Measurements from ENCODE around the gene OAT. TPM values are rescaled to one million over a fixed set of nuclear protein-coding genes. Genes with fewer than 3 reads are reported as not detected.

Gene OAT
- total and polyA plus RNA-seq, 2 of the 4 experiments (the other 2 are of a cell fraction): 110 to 152 TPM

- Histone ChIP-seq H3K4me3 (ENCODE audit: insufficient read depth, low read depth, low read length) (no peak overlapping the region), H3K9me1 (ENCODE audit: insufficient read depth, low read length) (no peaks in the 10 kb centered on the region), H2BK120ac (ENCODE audit: low read depth, low read length) (no peak overlapping the region), H3K9me3 (ENCODE audit: control insufficient read depth, insufficient read depth, low read length) (0 out of 2 replicates have a peak, but pooled peaks cover 2% of the 10 kb centered on the region), H3K56ac (ENCODE audit: extremely low read depth, insufficient read depth, low read length) (no peak overlapping the region), H3K4ac (ENCODE audit: low read depth, low read length) (no peak overlapping the region), H2AFZ (replicated peaks; ENCODE audit: low read length, poor library complexity) (no peak overlapping the region), H3K18ac (ENCODE audit: low read depth, low read length) (no peak overlapping the region), H2BK5ac (ENCODE audit: low read depth, low read length, poor library complexity, severe bottlenecking) (no peak overlapping the region), H3K4me2 (ENCODE audit: low read depth, low read length) (no peak overlapping the region), H3K14ac (replicated peaks; ENCODE audit: low read depth, low read length) (no peak overlapping the region), H3K4me1 (ENCODE audit: control insufficient read depth, insufficient read depth, low read length) (no peaks in the 10 kb centered on the region), H3K27me3 (ENCODE audit: control insufficient read depth, insufficient read depth, low read length) (peaks cover 1% of the 10 kb centered on the region; the same call in 1 of the 2 replicates), H3K9ac (ENCODE audit: low read depth, low read length) (no peak overlapping the region), H4K5ac (ENCODE audit: low read depth, low read length) (no peak overlapping the region), H3K27ac (ENCODE audit: insufficient read depth, low read length) (no peak overlapping the region), H2BK15ac (ENCODE audit: low read depth, low read length) (no peak overlapping the region), H3K79me1 (ENCODE audit: low read depth in 1 of 2, low read length in 2 of 2) (no peaks in the 10 kb centered on the region), H2AK9ac (replicated peaks; ENCODE audit: low read depth, low read length, poor library complexity) (no peak overlapping the region), H3K23ac (ENCODE audit: low read depth, low read length) (no peak overlapping the region), H4K20me1 (ENCODE audit: insufficient read depth, low read length) (no peaks in the 10 kb centered on the region), H2AK5ac (ENCODE audit: low read depth, low read length) (no peak overlapping the region), H3K36me3 (ENCODE audit: control insufficient read depth, insufficient read depth, low read length) (no peaks in the 10 kb centered on the region), H4K8ac (ENCODE audit: low read depth in 2 of 2, low read length in 2 of 2) (no peak overlapping the region), H4K91ac (ENCODE audit: insufficient read depth, low read depth, low read length) (no peak overlapping the region), H2BK20ac (ENCODE audit: low read depth, low read length) (no peak overlapping the region)
- ChIA-PET CTCF (no interaction called here), POLR2A (ENCODE audit: unreplicated experiment) (no interaction called here)
- ATAC-seq (ENCODE audit: low read depth) (no peak), DNase-seq (no peak)
- WGBS, 2 experiments (ENCODE audit: extremely low coverage in 2 of 2, insufficient read length in 1 of 2): 57% methylated on average over 5 of the region's 10 CpGs; no CpG with 5 or more reads in 1 of the 2 experiments
- BruUV-seq (replicated peaks): no TSS peak
- in situ Hi-C loops (cut with MboI; ENCODE audit: low sequenced_read_pairs) (no loop called here), intact Hi-C loops (cut with micrococcal nuclease) (no loop called here), dilution Hi-C loops (cut with HindIII; ENCODE audit: low sequenced_read_pairs, unreplicated experiment) (no loop called here)
- TF ChIP-seq RFX5 (IDR thresholded peaks at IDR 0.05; ENCODE audit: low read depth, low read length): no peak
- TF ChIP-seq, protein P1, sequence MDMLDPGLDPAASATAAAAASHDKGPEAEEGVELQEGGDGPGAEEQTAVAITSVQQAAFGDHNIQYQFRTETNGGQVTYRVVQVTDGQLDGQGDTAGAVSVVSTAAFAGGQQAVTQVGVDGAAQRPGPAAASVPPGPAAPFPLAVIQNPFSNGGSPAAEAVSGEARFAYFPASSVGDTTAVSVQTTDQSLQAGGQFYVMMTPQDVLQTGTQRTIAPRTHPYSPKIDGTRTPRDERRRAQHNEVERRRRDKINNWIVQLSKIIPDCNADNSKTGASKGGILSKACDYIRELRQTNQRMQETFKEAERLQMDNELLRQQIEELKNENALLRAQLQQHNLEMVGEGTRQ (IDR thresholded peaks at IDR 0.05; ENCODE audit: low read depth, low read length): no peak
- TF ChIP-seq, protein P2, sequence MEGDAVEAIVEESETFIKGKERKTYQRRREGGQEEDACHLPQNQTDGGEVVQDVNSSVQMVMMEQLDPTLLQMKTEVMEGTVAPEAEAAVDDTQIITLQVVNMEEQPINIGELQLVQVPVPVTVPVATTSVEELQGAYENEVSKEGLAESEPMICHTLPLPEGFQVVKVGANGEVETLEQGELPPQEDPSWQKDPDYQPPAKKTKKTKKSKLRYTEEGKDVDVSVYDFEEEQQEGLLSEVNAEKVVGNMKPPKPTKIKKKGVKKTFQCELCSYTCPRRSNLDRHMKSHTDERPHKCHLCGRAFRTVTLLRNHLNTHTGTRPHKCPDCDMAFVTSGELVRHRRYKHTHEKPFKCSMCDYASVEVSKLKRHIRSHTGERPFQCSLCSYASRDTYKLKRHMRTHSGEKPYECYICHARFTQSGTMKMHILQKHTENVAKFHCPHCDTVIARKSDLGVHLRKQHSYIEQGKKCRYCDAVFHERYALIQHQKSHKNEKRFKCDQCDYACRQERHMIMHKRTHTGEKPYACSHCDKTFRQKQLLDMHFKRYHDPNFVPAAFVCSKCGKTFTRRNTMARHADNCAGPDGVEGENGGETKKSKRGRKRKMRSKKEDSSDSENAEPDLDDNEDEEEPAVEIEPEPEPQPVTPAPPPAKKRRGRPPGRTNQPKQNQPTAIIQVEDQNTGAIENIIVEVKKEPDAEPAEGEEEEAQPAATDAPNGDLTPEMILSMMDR (conservative IDR thresholded peaks at IDR 0.05; ENCODE audit: low read depth, low read length): no peak
- TF ChIP-seq CEBPB (IDR thresholded peaks at IDR 0.05; ENCODE audit: low read depth, low read length): no peak
Observed at GRCh38 chr10:124351481-124352220, 67.1 kb downstream of the OAT start.
